Measurements from ENCODE around the gene FIGLA. TPM values are rescaled to one million over a fixed set of nuclear protein-coding genes. Genes with fewer than 3 reads are reported as not detected.

Gene FIGLA
- total RNA-seq, 1 donor from 2014 or later, result not detected

DNA sequence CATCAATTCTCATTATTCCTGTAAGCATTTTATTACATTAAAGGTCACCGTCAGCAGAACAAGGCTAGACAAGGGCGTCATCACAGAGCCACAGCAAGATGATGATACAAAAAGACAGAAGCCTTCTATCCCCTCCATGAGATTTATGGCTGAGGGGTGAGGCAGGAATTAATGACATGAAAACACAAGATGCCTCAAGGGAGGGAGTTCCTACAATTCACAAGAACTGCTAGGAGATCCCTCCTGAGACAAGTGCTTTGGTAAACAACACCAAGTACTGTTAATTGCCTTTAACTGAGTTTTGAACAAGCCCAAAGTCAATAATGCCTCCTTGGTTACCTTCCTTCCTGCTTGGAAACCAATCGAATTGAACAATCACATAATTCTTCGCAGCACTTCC is 36.5 kb downstream of the FIGLA start:
- Histone ChIP-seq H3K4me1 (ENCODE audit: insufficient read depth, low read length) (no peaks in the 10 kb centered on the region), H3K4me2 (ENCODE audit: low read length) (no peak overlapping the region), H3K27ac (ENCODE audit: low read depth, low read length) (no peak overlapping the region), H3K9me3 (ENCODE audit: insufficient read depth, low read depth, low read length) (no peaks in the 10 kb centered on the region), H3K27me3 (ENCODE audit: insufficient read depth, low read length) (no peaks in the 10 kb centered on the region), H4K20me1 (ENCODE audit: insufficient read depth, low read length) (no peaks in the 10 kb centered on the region), H3K4me3 (ENCODE audit: insufficient read depth, low read depth, low read length) (no peak overlapping the region), H3K36me3 (ENCODE audit: insufficient read depth, low read length) (no peaks in the 10 kb centered on the region), H3K79me2 (ENCODE audit: insufficient read depth, low read length) (no peaks in the 10 kb centered on the region), H3K9ac (ENCODE audit: low read length) (no peak overlapping the region), H2AFZ (ENCODE audit: low read depth, low read length) (no peak overlapping the region)
- no peaks in the 10 kb centered on the region for H3K4me1 Mint-ChIP-seq (ENCODE audit: low read depth, unreplicated experiment)
- H3K27ac Mint-ChIP-seq (ENCODE audit: unreplicated experiment), result no peak overlapping the region
- no peaks in the 10 kb centered on the region for H3K27me3 Mint-ChIP-seq (ENCODE audit: low read depth, unreplicated experiment)
- H3K9me3 Mint-ChIP-seq (ENCODE audit: unreplicated experiment), result no peaks in the 10 kb centered on the region
- H3K4me3 Mint-ChIP-seq (ENCODE audit: unreplicated experiment), result no peak overlapping the region
- FAIRE-seq, result no peak
- no peaks in the 10 kb centered on the region for H3K36me3 Mint-ChIP-seq (ENCODE audit: low read depth, unreplicated experiment)
- DNase-seq (ENCODE audit: low read depth), result no peak
- no peak for TF ChIP-seq EZH2 (IDR thresholded peaks at IDR 0.05; ENCODE audit: insufficient read depth, low read length)
- TF ChIP-seq, protein P1, sequence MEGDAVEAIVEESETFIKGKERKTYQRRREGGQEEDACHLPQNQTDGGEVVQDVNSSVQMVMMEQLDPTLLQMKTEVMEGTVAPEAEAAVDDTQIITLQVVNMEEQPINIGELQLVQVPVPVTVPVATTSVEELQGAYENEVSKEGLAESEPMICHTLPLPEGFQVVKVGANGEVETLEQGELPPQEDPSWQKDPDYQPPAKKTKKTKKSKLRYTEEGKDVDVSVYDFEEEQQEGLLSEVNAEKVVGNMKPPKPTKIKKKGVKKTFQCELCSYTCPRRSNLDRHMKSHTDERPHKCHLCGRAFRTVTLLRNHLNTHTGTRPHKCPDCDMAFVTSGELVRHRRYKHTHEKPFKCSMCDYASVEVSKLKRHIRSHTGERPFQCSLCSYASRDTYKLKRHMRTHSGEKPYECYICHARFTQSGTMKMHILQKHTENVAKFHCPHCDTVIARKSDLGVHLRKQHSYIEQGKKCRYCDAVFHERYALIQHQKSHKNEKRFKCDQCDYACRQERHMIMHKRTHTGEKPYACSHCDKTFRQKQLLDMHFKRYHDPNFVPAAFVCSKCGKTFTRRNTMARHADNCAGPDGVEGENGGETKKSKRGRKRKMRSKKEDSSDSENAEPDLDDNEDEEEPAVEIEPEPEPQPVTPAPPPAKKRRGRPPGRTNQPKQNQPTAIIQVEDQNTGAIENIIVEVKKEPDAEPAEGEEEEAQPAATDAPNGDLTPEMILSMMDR (IDR thresholded peaks at IDR 0.05; ENCODE audit: insufficient read depth, low read depth, low read length), result no peak

DNA sequence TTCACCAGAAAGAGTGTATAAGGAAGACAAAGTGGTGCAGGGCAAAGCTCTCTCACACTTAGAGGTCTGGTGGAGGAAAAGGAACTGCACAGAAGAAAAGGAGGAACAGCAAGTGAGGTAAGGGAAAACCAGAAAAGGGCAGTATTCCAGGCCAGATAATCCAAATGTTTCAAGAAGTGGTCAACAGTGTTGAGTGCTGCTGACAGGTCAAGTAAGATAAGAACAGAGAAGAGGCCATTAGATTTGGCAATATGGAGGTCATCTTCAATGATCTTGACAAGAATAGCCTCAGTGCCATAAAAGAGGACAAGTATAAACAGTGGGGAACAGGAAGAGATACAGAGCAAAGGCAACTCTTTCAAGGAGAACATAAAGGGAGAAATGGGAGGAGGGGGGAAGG is 37.4 kb downstream of the FIGLA start:
- Histone ChIP-seq H3K27me3 (ENCODE audit: insufficient read depth, low read length) (no peaks in the 10 kb centered on the region), H3K79me2 (ENCODE audit: insufficient read depth, low read length) (no peaks in the 10 kb centered on the region)
- no peaks in the 10 kb centered on the region for H3K27me3 Mint-ChIP-seq (ENCODE audit: low read depth, unreplicated experiment)

DNA sequence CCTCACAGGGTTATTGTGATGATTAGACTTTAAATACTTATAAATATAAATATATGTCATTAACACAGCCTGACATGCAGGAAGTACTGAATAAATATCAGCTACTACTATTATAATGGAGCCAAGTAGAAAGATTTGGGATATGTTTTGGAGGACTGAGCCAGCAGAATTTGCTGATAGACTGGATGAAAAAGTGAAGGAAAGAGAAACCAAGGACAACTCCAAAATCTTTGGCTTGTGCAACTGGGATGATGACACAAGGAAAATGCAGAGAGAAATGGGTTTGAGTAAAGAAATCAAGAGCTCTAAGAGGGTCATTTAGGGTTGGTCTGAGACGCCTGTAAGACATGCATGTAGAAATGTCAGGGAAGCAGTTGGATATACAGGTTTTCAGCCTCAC is 38.0 kb downstream of the FIGLA start:
- H3K4me1 ChIP-seq (ENCODE audit: insufficient read depth, low read length), result no peaks in the 10 kb centered on the region
- no peaks in the 10 kb centered on the region for H3K36me3 ChIP-seq (ENCODE audit: insufficient read depth, low read length)
- H3K79me2 ChIP-seq (ENCODE audit: insufficient read depth, low read length), result no peaks in the 10 kb centered on the region
- no peak overlapping the region for H3K27ac ChIP-seq (ENCODE audit: low read depth, low read length)
- no peaks in the 10 kb centered on the region for H3K27me3 ChIP-seq (ENCODE audit: insufficient read depth, low read length)
- Mint-ChIP-seq H3K9me3 (ENCODE audit: unreplicated experiment) (no peaks in the 10 kb centered on the region), H3K4me1 (ENCODE audit: low read depth, unreplicated experiment) (no peaks in the 10 kb centered on the region), H3K27me3 (ENCODE audit: low read depth, unreplicated experiment) (no peaks in the 10 kb centered on the region), H3K4me3 (ENCODE audit: unreplicated experiment) (no peak overlapping the region), H3K36me3 (ENCODE audit: low read depth, unreplicated experiment) (no peaks in the 10 kb centered on the region), H3K27ac (ENCODE audit: unreplicated experiment) (no peak overlapping the region)
- FAIRE-seq (no peak), DNase-seq (ENCODE audit: low read depth) (no peak)
- H4K20me1 ChIP-seq (ENCODE audit: insufficient read depth, low read length), result no peaks in the 10 kb centered on the region
- H3K9me3 ChIP-seq (ENCODE audit: insufficient read depth, low read depth, low read length), result no peaks in the 10 kb centered on the region
- TF ChIP-seq EZH2 (IDR thresholded peaks at IDR 0.05; ENCODE audit: insufficient read depth, low read length), result no peak
- TF ChIP-seq, protein P1 (IDR thresholded peaks at IDR 0.05; ENCODE audit: insufficient read depth, low read depth, low read length), result no peak
- H3K4me2 ChIP-seq (ENCODE audit: low read length), result no peak overlapping the region
- no peak overlapping the region for H3K4me3 ChIP-seq (ENCODE audit: insufficient read depth, low read depth, low read length)
- no peak overlapping the region for H3K9ac ChIP-seq (ENCODE audit: low read length)
- no peak overlapping the region for H2AFZ ChIP-seq (ENCODE audit: low read depth, low read length)

More for the DNA sequence above, 37.4 kb downstream of the FIGLA start:
- Mint-ChIP-seq H3K4me1 (ENCODE audit: low read depth, unreplicated experiment) (no peaks in the 10 kb centered on the region), H3K27ac (ENCODE audit: unreplicated experiment) (no peak overlapping the region), H3K9me3 (ENCODE audit: unreplicated experiment) (no peaks in the 10 kb centered on the region), H3K4me3 (ENCODE audit: unreplicated experiment) (no peak overlapping the region), H3K36me3 (ENCODE audit: low read depth, unreplicated experiment) (no peaks in the 10 kb centered on the region)
- H3K4me1 ChIP-seq (ENCODE audit: insufficient read depth, low read length), result no peaks in the 10 kb centered on the region
- no peaks in the 10 kb centered on the region for H3K36me3 ChIP-seq (ENCODE audit: insufficient read depth, low read length)
- H2AFZ ChIP-seq (ENCODE audit: low read depth, low read length), result no peak overlapping the region
- H3K4me3 ChIP-seq (ENCODE audit: insufficient read depth, low read depth, low read length), result no peak overlapping the region
- no peaks in the 10 kb centered on the region for H3K9me3 ChIP-seq (ENCODE audit: insufficient read depth, low read depth, low read length)
- TF ChIP-seq EZH2 (IDR thresholded peaks at IDR 0.05; ENCODE audit: insufficient read depth, low read length), result no peak
- TF ChIP-seq, protein P1 (IDR thresholded peaks at IDR 0.05; ENCODE audit: insufficient read depth, low read depth, low read length), result no peak
- FAIRE-seq (no peak), DNase-seq (ENCODE audit: low read depth) (no peak)
- H3K27ac ChIP-seq (ENCODE audit: low read depth, low read length), result no peak overlapping the region
- H4K20me1 ChIP-seq (ENCODE audit: insufficient read depth, low read length), result no peaks in the 10 kb centered on the region
- H3K9ac ChIP-seq (ENCODE audit: low read length), result no peak overlapping the region
- no peak overlapping the region for H3K4me2 ChIP-seq (ENCODE audit: low read length)

Data from astrocyte (in vitro differentiated cells and primary cell).